Measurements from ENCODE around the gene ABCF2. TPM values are rescaled to one million over a fixed set of nuclear protein-coding genes. Genes with fewer than 3 reads are reported as not detected.

The ABCF2 gene
- total RNA-seq, 1 donor from 2014 or later, result 12.8 TPM

- no peak for DNase-seq (ENCODE audit: low spot score)
Observed at GRCh38 chr7:151226560-151226874, 488 bp downstream of the ABCF2 start.

GRCh38 chr7:151225948-151226510, 976 bp downstream of the ABCF2 start:
- DNase-seq (ENCODE audit: low spot score), result no peak

- DNase-seq (ENCODE audit: low spot score), result no peak
Observed at GRCh38 chr7:151223728-151224127, 3.3 kb downstream of the ABCF2 start.

GRCh38 chr7:151218170-151218569, 8.8 kb downstream of the ABCF2 start:
- no peak for DNase-seq (ENCODE audit: low spot score)

GRCh38 chr7:151215396-151215795, 11.6 kb downstream of the ABCF2 start:
- no peak for DNase-seq (ENCODE audit: low spot score)

- no peak for DNase-seq (ENCODE audit: low spot score)
Observed at GRCh38 chr7:151213826-151214225, 13.2 kb downstream of the ABCF2 start.

GRCh38 chr7:151212626-151213025, 14.4 kb downstream of the ABCF2 start:
- DNase-seq (ENCODE audit: low spot score), result no peak

- DNase-seq (ENCODE audit: low spot score), result no peak
Observed at GRCh38 chr7:151211155-151211772, 15.7 kb downstream of the ABCF2 start.

GRCh38 chr7:151210087-151210854, 16.7 kb downstream of the ABCF2 start, which contains the start of gene H2BK1:
Gene H2BK1, minus strand, starts transcription at chr7:151210488. Its CDS starts 170 bp downstream, at chr7:151210318.
- DNase-seq (ENCODE audit: low spot score), result no peak

- DNase-seq (ENCODE audit: low spot score), result no peak
Observed at GRCh38 chr7:151209588-151209987, 17.4 kb downstream of the ABCF2 start.

- no peak for DNase-seq (ENCODE audit: low spot score)
Observed at GRCh38 chr7:151208253-151208862, 18.6 kb downstream of the ABCF2 start.

- DNase-seq (ENCODE audit: low spot score), result no peak
Observed at GRCh38 chr7:151207804-151208203, 19.2 kb downstream of the ABCF2 start.

- no peak for DNase-seq (ENCODE audit: low spot score)
Observed at GRCh38 chr7:151207315-151207714, 19.7 kb downstream of the ABCF2 start.

- peak; percentile 14 for DNase-seq (ENCODE audit: low spot score)
Observed at GRCh38 chr7:151206914-151207313, 20.1 kb downstream of the ABCF2 start.

- no peak for DNase-seq (ENCODE audit: low spot score)
Observed at GRCh38 chr7:151205730-151206129, 21.3 kb downstream of the ABCF2 start.

- no peak for DNase-seq (ENCODE audit: low spot score)
Observed at GRCh38 chr7:151204383-151205032, 22.5 kb downstream of the ABCF2 start.

- DNase-seq (ENCODE audit: low spot score), result no peak
Observed at GRCh38 chr7:151202836-151203235, 24.2 kb downstream of the ABCF2 start.

- DNase-seq (ENCODE audit: low spot score), result no peak
Observed at GRCh38 chr7:151201751-151202150, 25.3 kb downstream of the ABCF2 start.

- no peak for DNase-seq (ENCODE audit: low spot score)
Observed at GRCh38 chr7:151201344-151201743, 25.7 kb downstream of the ABCF2 start.

GRCh38 chr7:151198945-151199848, 27.8 kb downstream of the ABCF2 start:
- DNase-seq (ENCODE audit: low spot score), result peak; percentile 11

GRCh38 chr7:151197932-151198331, 29.1 kb downstream of the ABCF2 start:
- no peak for DNase-seq (ENCODE audit: low spot score)

Measured in umbilical cord (tissue), 2 donors.